Measurements from ENCODE around the gene KCTD15. TPM values are rescaled to one million over a fixed set of nuclear protein-coding genes. Genes with fewer than 3 reads are reported as not detected.
A peak's percentile ranks its signal among the peaks of the same experiment; 100 is the strongest.

Gene KCTD15
- total and polyA plus RNA-seq, 10 of the 15 experiments (the other 5 are each of a cell fraction or from before 2014, with no cell fraction given) = not detected

GRCh38 chr19:33789344-33789743 lies 7.3 kb upstream of the KCTD15 start:
- CTCF ChIA-PET = no interaction called here
- SMC1A ChIA-PET (ENCODE audit: uncharacterized antibody, unreplicated experiment) = no interaction called here
- Histone ChIP-seq H3K4me2 (ENCODE audit: control insufficient read depth, insufficient read depth) (no peak overlapping the region), H3K36me3 (ENCODE audit: control insufficient read depth in 2 of 2, insufficient read depth in 2 of 2, low read length in 1 of 2) (no peaks in the 10 kb centered on the region), H2AFZ (ENCODE audit: control insufficient read depth, low read depth, low read length) (no peak overlapping the region), H3K9ac (ENCODE audit: control insufficient read depth, insufficient read depth, low read length) (no peak overlapping the region), H4K20me1 (ENCODE audit: control insufficient read depth, insufficient read depth) (no peaks in the 10 kb centered on the region), H3K27me3 (replicated peaks in 1 of 2; ENCODE audit: control insufficient read depth in 2 of 2, insufficient read depth in 2 of 2, low read length in 1 of 2) (peaks cover 0 to 2% of the 10 kb centered on the region in 2 experiments; a peak in 2 of 4 replicates), H3K4me3 (no peak overlapping the region), H3K9me3 (replicated peaks; ENCODE audit: control insufficient read depth, insufficient read depth, low read length) (no peaks in the 10 kb centered on the region), H3K79me2 (ENCODE audit: control insufficient read depth, insufficient read depth, low read length) (no peaks in the 10 kb centered on the region), H3K4me1 (ENCODE audit: control insufficient read depth, insufficient read depth, low read length) (no peaks in the 10 kb centered on the region), H3K27ac (ENCODE audit: control insufficient read depth, insufficient read depth) (no peak overlapping the region)
- TF ChIP-seq ATF7 (IDR thresholded peaks at IDR 0.05; ENCODE audit: low read depth) = no peak
- no peak for TF ChIP-seq ZNF274 (IDR thresholded peaks at IDR 0.05; ENCODE audit: insufficient read depth, insufficient read length)
- peak; percentile 11; the same call in 1 of the 2 replicates for TF ChIP-seq TCF3 (IDR thresholded peaks at IDR 0.05; ENCODE audit: borderline replicate concordance, insufficient read depth, low read depth, low read length)
- TF ChIP-seq PBX3 (IDR thresholded peaks at IDR 0.05; ENCODE audit: insufficient replicate concordance, low read depth, low read length) = peak; percentile 44
- TF ChIP-seq, protein P1, sequence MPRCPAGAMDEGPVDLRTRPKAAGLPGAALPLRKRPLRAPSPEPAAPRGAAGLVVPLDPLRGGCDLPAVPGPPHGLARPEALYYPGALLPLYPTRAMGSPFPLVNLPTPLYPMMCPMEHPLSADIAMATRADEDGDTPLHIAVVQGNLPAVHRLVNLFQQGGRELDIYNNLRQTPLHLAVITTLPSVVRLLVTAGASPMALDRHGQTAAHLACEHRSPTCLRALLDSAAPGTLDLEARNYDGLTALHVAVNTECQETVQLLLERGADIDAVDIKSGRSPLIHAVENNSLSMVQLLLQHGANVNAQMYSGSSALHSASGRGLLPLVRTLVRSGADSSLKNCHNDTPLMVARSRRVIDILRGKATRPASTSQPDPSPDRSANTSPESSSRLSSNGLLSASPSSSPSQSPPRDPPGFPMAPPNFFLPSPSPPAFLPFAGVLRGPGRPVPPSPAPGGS (IDR thresholded peaks at IDR 0.05; ENCODE audit: borderline replicate concordance, insufficient read depth, low read depth, low read length, poor library complexity, severe bottlenecking) = peak; percentile 79
- TF ChIP-seq POLR2AphosphoS5 (IDR thresholded peaks at IDR 0.05; ENCODE audit: low read length) = no peak
- POLR2A ChIA-PET = no interaction called here
- 8% methylated on average over 5 of the region's 5 CpGs for WGBS (ENCODE audit: insufficient coverage, insufficient replicate concordance, low lambda C conversion rate, missing lambda C conversion rate)
- intact Hi-C loops (cut with micrococcal nuclease; ENCODE audit: unreplicated experiment) (loop anchor here (10.0 kb wide), 1 partner anchor 925 kb away; no protein-coding TSS in a partner anchor), in situ Hi-C loops (cut with MboI) (loop anchor here (10.0 to 25.0 kb wide), 2 partner anchors 705 to 923 kb away; no protein-coding TSS in a partner anchor)
- BruUV-seq (replicated peaks) = no TSS peak
- no peak for DNase-seq (ENCODE audit: low read depth, low spot score)
- RAD21 ChIA-PET (ENCODE audit: unreplicated experiment) = no interaction called here
- no peak for FAIRE-seq
- no peak for ATAC-seq

Measured in GM12878 (cell line).